Measurements from ENCODE around the gene CEMIP. TPM values are rescaled to one million over a fixed set of nuclear protein-coding genes. Genes with fewer than 3 reads are reported as not detected.

The CEMIP gene
- total and polyA plus RNA-seq, 2 of the 8 experiments (the other 6 are each of a cell fraction or from before 2014, with no cell fraction given): 0.11 to 0.60 TPM

DNA sequence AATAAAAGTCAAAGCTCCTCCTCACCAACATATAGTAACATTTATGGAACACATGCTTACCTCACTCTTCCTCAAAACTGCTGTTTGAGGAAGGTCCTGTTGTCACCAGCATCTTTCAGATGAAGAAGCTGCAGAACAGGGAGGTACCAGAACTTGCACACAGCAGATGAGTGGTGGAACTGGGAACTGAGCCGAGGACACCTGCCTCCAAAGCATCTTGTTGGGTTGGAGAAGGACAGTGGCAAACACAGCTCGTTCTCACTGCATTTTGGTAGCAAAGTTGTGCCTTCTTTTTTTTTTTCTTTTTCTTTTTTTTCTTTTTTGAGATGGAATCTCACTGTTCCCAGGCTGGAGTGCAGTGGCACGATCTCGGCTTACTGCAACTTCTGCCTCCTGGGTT lies 76.0 kb downstream of the CEMIP start:
- CTCF ChIA-PET (ENCODE audit: partially characterized antibody): interaction anchor here (0.6 to 4.6 kb wide), 21 partner anchors 9 to 515 kb away, joined by 3 to 35 read pairs (median 4); partner anchors contain the start of gene CEMIP
- H3K27ac ChIP-seq (ENCODE audit: low read depth, low read length): no peak overlapping the region
- H4K91ac ChIP-seq (replicated peaks; ENCODE audit: insufficient read length, low read length): no peak overlapping the region
- no peak overlapping the region for H2BK15ac ChIP-seq (ENCODE audit: low read length)
- H3K23ac ChIP-seq (ENCODE audit: insufficient read length): no peak overlapping the region
- H2BK20ac ChIP-seq (ENCODE audit: low read length): no peak overlapping the region
- 78% methylated on average over 3 of the region's 4 CpGs; no CpG with 5 or more reads in 1 of the 2 experiments for WGBS, 2 experiments (ENCODE audit: extremely low coverage in 1 of 2, insufficient coverage in 1 of 2, insufficient read length in 1 of 2, insufficient replicate concordance in 2 of 2, low coverage in 1 of 2, low lambda C conversion rate in 2 of 2, missing lambda C conversion rate in 1 of 2)
- no peak overlapping the region for H3K9ac ChIP-seq (replicated peaks in 1 of 4; ENCODE audit: extremely low read depth in 1 of 4, low read depth in 3 of 4, low read length in 3 of 4)
- TF ChIP-seq SP1 (IDR thresholded peaks at IDR 0.05; ENCODE audit: low read depth, low read length): no peak
- no peak for TF ChIP-seq NRF1 (IDR thresholded peaks at IDR 0.05; ENCODE audit: low read depth, low read length)
- TF ChIP-seq, protein P1, sequence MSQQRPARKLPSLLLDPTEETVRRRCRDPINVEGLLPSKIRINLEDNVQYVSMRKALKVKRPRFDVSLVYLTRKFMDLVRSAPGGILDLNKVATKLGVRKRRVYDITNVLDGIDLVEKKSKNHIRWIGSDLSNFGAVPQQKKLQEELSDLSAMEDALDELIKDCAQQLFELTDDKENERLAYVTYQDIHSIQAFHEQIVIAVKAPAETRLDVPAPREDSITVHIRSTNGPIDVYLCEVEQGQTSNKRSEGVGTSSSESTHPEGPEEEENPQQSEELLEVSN (IDR thresholded peaks at IDR 0.05): no peak
- TF ChIP-seq HDAC6 (IDR thresholded peaks at IDR 0.05; ENCODE audit: low read depth, low read length): no peak
- TF ChIP-seq CEBPB (IDR thresholded peaks at IDR 0.05; ENCODE audit: low read depth, low read length): no peak
- TF ChIP-seq JUND (IDR thresholded peaks at IDR 0.05; ENCODE audit: low read length): no peak
- TF ChIP-seq RBBP5 (IDR thresholded peaks at IDR 0.05; ENCODE audit: borderline replicate concordance, low read depth, low read length): no peak
- no peak for DNase-seq (ENCODE audit: low read depth in 1 of 2, low spot score in 2 of 2)
- no peak overlapping the region for H3K56ac ChIP-seq (replicated peaks; ENCODE audit: insufficient read length, low read depth, low read length)
- no peak overlapping the region for H3K14ac ChIP-seq (ENCODE audit: insufficient read length)
- no peaks in the 10 kb centered on the region for H3K23me2 ChIP-seq (ENCODE audit: low read depth, low read length)
- peaks cover 0 to 2% (median 0%) of the 10 kb centered on the region in 4 experiments; a peak in 1 of 7 replicates for H3K27me3 ChIP-seq (replicated peaks in 1 of 4; ENCODE audit: control insufficient read depth in 3 of 4, extremely low read depth in 1 of 4, insufficient read depth in 3 of 4, low read length in 3 of 4)
- no peak overlapping the region for H2AFZ ChIP-seq (ENCODE audit: low read length)
- no peak for FAIRE-seq
- H2BK120ac ChIP-seq (replicated peaks; ENCODE audit: low read depth, low read length): no peak overlapping the region
- no peaks in the 10 kb centered on the region for H3K79me1 ChIP-seq (ENCODE audit: low read depth, low read length)
- H3K9me3 ChIP-seq (ENCODE audit: insufficient read depth in 2 of 2, low read depth in 1 of 2, low read length in 1 of 2): no peaks in the 10 kb centered on the region
- no peak overlapping the region for H3K18ac ChIP-seq (ENCODE audit: extremely low read depth, low read length)
- POLR2A ChIA-PET (ENCODE audit: partially characterized antibody): interaction anchor here (1.0 to 1.4 kb wide), 2 partner anchors 23 to 34 kb away, joined by 3 read pairs; no protein-coding TSS in a partner anchor
- no peaks in the 10 kb centered on the region for H3K79me2 ChIP-seq (ENCODE audit: control insufficient read depth in 1 of 2, insufficient read depth in 2 of 2, low read length in 2 of 2)
- peaks cover 0 to 6% (median 1%) of the 10 kb centered on the region in 4 experiments; a peak in 2 of 7 replicates for H3K4me1 ChIP-seq (replicated peaks in 1 of 4; ENCODE audit: control insufficient read depth in 3 of 4, insufficient read depth in 4 of 4, low read length in 3 of 4)
- no peak overlapping the region for H3K4me3 ChIP-seq (ENCODE audit: extremely low read depth in 1 of 4, insufficient read depth in 2 of 4, low read depth in 3 of 4, low read length in 4 of 4)
- no peak overlapping the region for H3K4me2 ChIP-seq (ENCODE audit: insufficient read depth in 1 of 2, low read depth in 2 of 2, low read length in 2 of 2)
- no peak overlapping the region for H2BK12ac ChIP-seq (ENCODE audit: low read depth, low read length)
- H3K36me3 ChIP-seq (ENCODE audit: control insufficient read depth in 2 of 4, insufficient read depth in 4 of 4, low read length in 3 of 4): no peaks in the 10 kb centered on the region
- H4K20me1 ChIP-seq (replicated peaks in 1 of 2; ENCODE audit: control insufficient read depth in 1 of 2, insufficient read depth in 2 of 2, low read length in 2 of 2): no peaks in the 10 kb centered on the region
- H2AK5ac ChIP-seq (ENCODE audit: low read depth, low read length): no peak overlapping the region
- no peak overlapping the region for H2BK5ac ChIP-seq (ENCODE audit: low read depth, low read length)
- no peak overlapping the region for H4K5ac ChIP-seq (ENCODE audit: insufficient read length, low read depth, low read length)
- H4K8ac ChIP-seq (ENCODE audit: extremely low read depth, insufficient read depth, low read length): no peak overlapping the region
- H3K4ac ChIP-seq (replicated peaks; ENCODE audit: insufficient read length, low read depth, low read length): no peak overlapping the region
